HCT116 (cell line): ENCODE data around the gene IFNA1.

Experiments
- ATF3 ChIP-seq: IDR thresholded peaks from 2 replicates; pipeline ENCODE4 v1.6.1; 2012
- CEBPB ChIP-seq: IDR thresholded peaks from 2 replicates; pipeline ENCODE4 v1.6.1; 2012; ENCODE audit warnings: low read depth
- CTCF ChIP-seq, 3 experiments: fragments of 200-600 bp in 1 of 3; sonication (generic) in 1 of 3; IDR thresholded peaks in 2 of 3; conservative IDR thresholded peaks in 1 of 3; 2 replicates each; pipeline ENCODE4 v1.5.1; 2012 to 2017; ENCODE audit warnings: low read depth in 2 of 3, low read length in 2 of 3, antibody characterized with exemption in 1 of 3, borderline replicate concordance in 1 of 3, control low read depth in 1 of 3, mild to moderate bottlenecking in 1 of 3, mixed read lengths in 1 of 3, mixed run types in 1 of 3, moderate library complexity in 1 of 3; ENCODE audit not compliant: insufficient read depth in 1 of 3
- EGR1 ChIP-seq: IDR thresholded peaks from 2 replicates; pipeline ENCODE4 v1.6.1; 2012; ENCODE audit warnings: low read depth
- JUND ChIP-seq: IDR thresholded peaks from 2 replicates; pipeline ENCODE4 v1.6.1; 2012
- MAX ChIP-seq: IDR thresholded peaks from 2 replicates; pipeline ENCODE4 v1.6.1; 2012
- POLR2A ChIP-seq: IDR thresholded peaks from 2 replicates; pipeline ENCODE4 v1.7.0; 2011; ENCODE audit warnings: borderline replicate concordance; ENCODE audit not compliant: insufficient read depth, insufficient read length; ENCODE audit errors: extremely low read depth
- RAD21 ChIP-seq: IDR thresholded peaks from 2 replicates; pipeline ENCODE4 v1.6.1; 2012; ENCODE audit warnings: low read depth, mild to moderate bottlenecking
- SIN3A ChIP-seq: IDR thresholded peaks from 2 replicates; pipeline ENCODE4 v1.6.1; 2012; ENCODE audit warnings: low read depth
- YY1 ChIP-seq: IDR thresholded peaks from 2 replicates; pipeline ENCODE4 v1.6.1; 2011; ENCODE audit warnings: low read length, low read depth, moderate library complexity, mild to moderate bottlenecking; ENCODE audit not compliant: insufficient replicate concordance; ENCODE audit errors: extremely low read depth

GRCh38 chr9:21470126-21470525 lies 29.9 kb downstream of the IFNA1 start:
- no peak for TF ChIP-seq CTCF (IDR thresholded peaks at IDR 0.05 in 2 of 3, conservative IDR thresholded peaks at IDR 0.05 in 1 of 3; ENCODE audit: borderline replicate concordance in 1 of 3, insufficient read depth in 1 of 3, low read depth in 2 of 3, low read length in 2 of 3)
- no peak for TF ChIP-seq CEBPB
- no peak for TF ChIP-seq RAD21
- TF ChIP-seq EGR1 = no peak
- no peak for TF ChIP-seq JUND
- no peak for TF ChIP-seq ATF3
- TF ChIP-seq POLR2A = no peak
- no peak for TF ChIP-seq YY1
- no peak for TF ChIP-seq MAX
- no peak for TF ChIP-seq SIN3A
